ENCODE measurements around the gene CST2.
"Not testable (repeated sequence)": the region's sequence is repeated elsewhere in the genome, so short reads cannot be mapped to it uniquely, and the experiment has no call there.

GRCh38 chr20:23831961-23832360, 5.4 kb upstream of the CST2 start:
- TF ChIP-seq CTCF (conservative IDR thresholded peaks at IDR 0.05 in 1 of 2, IDR thresholded peaks at IDR 0.05 in 1 of 2; ENCODE audit: low read depth in 1 of 2, low read length in 2 of 2); EZH2 (IDR thresholded peaks at IDR 0.05; ENCODE audit: low read length, missing control alignments): not testable (repeated sequence)
